PFSK-1 (cell line): ENCODE data around the gene DAAM1.

Source experiments
- FOXP2 ChIP-seq: optimal IDR thresholded peaks from 2 replicates; pipeline ENCODE3; 2011; ENCODE audit warnings: borderline replicate concordance, control low read depth, inconsistent platforms; ENCODE audit not compliant: insufficient read depth; ENCODE audit errors: extremely low read length, extremely low read depth
- POLR2AphosphoS5 ChIP-seq: IDR thresholded peaks from 2 replicates; pipeline ENCODE4 v1.6.1; 2012; ENCODE audit warnings: low read depth, mild to moderate bottlenecking, control low read depth, low read length, moderate library complexity
- SIN3A ChIP-seq: IDR thresholded peaks from 2 replicates; pipeline ENCODE4 v1.6.1; 2012; ENCODE audit warnings: mild to moderate bottlenecking, low read length, moderate library complexity, borderline replicate concordance; ENCODE audit not compliant: insufficient read depth
- TAF1 ChIP-seq: IDR thresholded peaks from 2 replicates; pipeline ENCODE4 v1.6.1; 2012; ENCODE audit warnings: low read length, control low read depth, borderline replicate concordance; ENCODE audit not compliant: insufficient read depth
- TF ChIP-seq, protein P1 (sequence below), 2 experiments: IDR thresholded peaks; 2 replicates each; pipeline versions ENCODE4 v1.6.1 to v1.8.0; 2011 to 2012; ENCODE audit warnings: low read depth in 2 of 2, low read length in 2 of 2, control low read depth in 1 of 2, inconsistent platforms in 1 of 2, mild to moderate bottlenecking in 1 of 2, moderate library complexity in 1 of 2; ENCODE audit not compliant: insufficient read depth in 1 of 2

The DAAM1 gene

DNA sequence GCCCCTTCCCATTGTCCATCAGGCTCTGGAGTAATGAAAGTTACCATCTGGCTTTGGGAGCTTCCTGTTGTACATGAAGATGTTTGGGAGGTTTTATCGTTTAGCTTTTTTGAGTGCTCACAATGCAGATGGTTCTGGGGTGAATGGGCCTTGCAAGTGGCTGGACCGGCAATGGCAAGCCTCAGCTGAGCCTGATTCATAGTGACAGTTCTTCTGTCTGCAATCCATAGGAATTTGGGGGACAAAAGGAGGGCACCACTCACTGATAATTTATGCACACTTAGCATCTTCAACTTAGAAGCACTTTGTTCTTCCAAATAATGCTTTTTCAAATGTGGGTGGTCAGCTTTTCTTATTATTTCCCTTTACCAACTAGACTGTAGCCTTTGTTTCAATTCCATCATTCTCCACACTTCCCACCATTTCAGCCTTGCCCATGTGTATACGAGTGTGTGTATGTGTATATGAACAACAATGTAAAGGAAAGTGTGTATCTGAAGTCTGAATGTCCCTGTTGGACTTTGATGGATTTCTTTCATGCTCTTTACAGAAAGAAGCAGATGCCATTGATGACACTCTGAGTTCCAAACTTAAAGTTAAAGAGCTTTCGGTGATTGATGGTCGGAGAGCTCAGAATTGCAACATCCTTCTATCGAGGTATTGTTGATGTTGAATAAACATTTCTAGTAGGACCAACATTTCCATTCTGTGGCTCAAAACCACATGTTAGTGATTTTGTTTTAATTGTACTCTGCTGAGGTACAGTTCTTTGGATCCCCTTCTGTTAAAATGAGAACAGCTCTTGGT lies 151.3 kb downstream of the DAAM1 start:
- TF ChIP-seq, protein P1, sequence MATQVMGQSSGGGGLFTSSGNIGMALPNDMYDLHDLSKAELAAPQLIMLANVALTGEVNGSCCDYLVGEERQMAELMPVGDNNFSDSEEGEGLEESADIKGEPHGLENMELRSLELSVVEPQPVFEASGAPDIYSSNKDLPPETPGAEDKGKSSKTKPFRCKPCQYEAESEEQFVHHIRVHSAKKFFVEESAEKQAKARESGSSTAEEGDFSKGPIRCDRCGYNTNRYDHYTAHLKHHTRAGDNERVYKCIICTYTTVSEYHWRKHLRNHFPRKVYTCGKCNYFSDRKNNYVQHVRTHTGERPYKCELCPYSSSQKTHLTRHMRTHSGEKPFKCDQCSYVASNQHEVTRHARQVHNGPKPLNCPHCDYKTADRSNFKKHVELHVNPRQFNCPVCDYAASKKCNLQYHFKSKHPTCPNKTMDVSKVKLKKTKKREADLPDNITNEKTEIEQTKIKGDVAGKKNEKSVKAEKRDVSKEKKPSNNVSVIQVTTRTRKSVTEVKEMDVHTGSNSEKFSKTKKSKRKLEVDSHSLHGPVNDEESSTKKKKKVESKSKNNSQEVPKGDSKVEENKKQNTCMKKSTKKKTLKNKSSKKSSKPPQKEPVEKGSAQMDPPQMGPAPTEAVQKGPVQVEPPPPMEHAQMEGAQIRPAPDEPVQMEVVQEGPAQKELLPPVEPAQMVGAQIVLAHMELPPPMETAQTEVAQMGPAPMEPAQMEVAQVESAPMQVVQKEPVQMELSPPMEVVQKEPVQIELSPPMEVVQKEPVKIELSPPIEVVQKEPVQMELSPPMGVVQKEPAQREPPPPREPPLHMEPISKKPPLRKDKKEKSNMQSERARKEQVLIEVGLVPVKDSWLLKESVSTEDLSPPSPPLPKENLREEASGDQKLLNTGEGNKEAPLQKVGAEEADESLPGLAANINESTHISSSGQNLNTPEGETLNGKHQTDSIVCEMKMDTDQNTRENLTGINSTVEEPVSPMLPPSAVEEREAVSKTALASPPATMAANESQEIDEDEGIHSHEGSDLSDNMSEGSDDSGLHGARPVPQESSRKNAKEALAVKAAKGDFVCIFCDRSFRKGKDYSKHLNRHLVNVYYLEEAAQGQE (IDR thresholded peaks at IDR 0.05; ENCODE audit: insufficient read depth in 1 of 2, low read depth in 2 of 2, low read length in 2 of 2): no peak
- TF ChIP-seq FOXP2 (no peak), POLR2AphosphoS5 (no peak), SIN3A (no peak), TAF1 (no peak)

DNA sequence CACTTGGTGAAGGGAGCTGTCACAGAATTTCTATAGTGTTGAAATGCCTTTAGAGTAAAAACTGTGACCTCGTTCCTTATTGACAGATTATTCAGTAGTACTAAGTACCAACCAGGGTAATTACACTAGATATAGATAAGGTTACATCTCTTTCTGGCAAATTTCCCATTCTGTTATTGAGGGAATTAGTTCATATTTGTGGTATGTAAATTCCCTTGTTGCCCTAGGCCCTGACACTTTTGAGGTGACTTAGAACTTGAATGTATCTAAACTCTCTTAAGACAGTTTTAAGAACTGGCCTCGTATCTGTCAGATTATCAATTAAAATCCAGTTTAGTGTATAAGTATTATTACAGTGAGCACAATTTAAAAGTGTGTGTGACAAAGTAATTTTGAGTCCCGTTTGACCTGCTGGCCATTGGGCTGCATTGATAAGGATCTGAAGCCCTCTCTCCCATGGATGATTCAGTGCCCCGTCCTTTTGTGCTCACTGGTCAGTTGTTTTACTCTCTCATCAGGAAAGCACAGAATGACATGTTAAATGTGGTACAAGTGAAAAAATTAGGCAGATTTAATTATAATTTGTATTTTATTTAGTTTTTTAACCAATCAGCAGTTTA lies 153.5 kb downstream of the DAAM1 start:
- TF ChIP-seq, protein P1 (IDR thresholded peaks at IDR 0.05; ENCODE audit: insufficient read depth in 1 of 2, low read depth in 2 of 2, low read length in 2 of 2): no peak
- TF ChIP-seq POLR2AphosphoS5: no peak
- TF ChIP-seq FOXP2: no peak
- TF ChIP-seq SIN3A: no peak
- TF ChIP-seq TAF1: no peak

DNA sequence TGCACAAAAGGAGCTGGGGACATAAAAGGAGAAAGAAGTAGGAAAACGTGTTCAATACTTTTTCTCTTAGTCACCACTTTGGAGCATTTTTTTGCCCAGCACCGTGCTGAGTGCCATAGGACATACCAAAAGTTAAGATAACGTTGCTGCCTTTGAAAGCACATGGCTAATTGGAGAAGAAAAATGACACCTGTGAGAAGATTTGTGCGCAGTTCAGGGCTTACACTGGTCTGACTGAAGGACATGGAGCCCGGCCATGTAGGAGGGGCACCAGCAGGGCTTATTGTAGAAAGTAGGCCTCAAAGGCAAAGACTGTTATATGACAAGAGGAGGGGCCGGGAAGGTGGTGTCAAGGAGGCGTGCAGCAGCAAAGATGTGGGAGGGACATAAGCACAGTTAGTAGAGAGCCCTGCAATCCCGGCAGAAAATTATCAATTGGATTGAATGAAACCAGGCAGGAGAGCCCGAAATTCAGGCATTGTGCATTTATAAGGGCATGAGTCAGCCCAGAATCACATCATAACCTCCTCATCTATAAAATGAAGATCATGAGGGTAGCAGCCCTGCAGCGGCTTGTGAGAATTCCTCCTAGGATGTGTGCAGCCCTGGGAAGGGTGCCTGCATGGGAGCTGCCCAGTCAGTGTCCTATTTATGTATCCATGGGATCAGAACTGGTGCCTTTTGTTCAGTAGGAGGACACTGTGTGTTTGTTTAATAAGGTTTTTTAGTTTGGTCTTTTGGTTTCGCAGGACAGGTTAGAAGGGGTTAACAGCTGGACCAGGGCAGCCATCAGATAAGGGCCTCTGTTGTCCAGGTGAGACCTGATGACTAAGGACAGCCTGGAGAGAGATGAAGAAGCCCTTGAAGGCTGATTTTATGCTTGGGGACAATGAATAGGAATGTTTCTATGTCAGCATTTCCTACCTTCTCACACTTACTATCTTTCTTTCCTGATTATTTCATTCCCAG lies 154.3 kb downstream of the DAAM1 start:
- TF ChIP-seq POLR2AphosphoS5: no peak
- TF ChIP-seq, protein P1 (IDR thresholded peaks at IDR 0.05; ENCODE audit: insufficient read depth in 1 of 2, low read depth in 2 of 2, low read length in 2 of 2): no peak
- no peak for TF ChIP-seq SIN3A
- no peak for TF ChIP-seq FOXP2

DNA sequence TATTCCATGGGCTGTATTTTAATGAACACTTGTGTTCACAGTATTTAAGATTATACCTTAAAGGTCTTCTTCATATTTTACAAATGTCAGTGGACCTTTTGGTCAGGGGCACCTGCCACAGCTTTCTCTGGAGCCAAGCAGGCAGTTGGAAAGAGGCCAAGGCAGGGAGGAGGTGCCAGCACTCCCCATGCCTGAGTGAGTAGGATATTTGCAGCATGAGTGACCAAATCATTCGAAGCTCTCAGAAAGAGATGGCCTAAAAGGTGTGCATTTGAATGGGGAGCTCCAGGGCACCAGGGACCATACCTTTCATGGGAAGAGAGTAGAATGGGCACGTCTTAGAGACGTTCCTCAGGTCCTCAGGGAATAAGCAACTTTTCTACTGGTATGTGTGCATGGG lies 155.1 kb downstream of the DAAM1 start:
- no peak for TF ChIP-seq SIN3A
- no peak for TF ChIP-seq TAF1
- TF ChIP-seq FOXP2: no peak
- no peak for TF ChIP-seq POLR2AphosphoS5
- TF ChIP-seq, protein P1 (IDR thresholded peaks at IDR 0.05; ENCODE audit: insufficient read depth in 1 of 2, low read depth in 2 of 2, low read length in 2 of 2): no peak
